ACC112 (cell line): Measurements from ENCODE around the gene MLLT3.
A peak's percentile ranks its signal among the peaks of the same experiment; 100 is the strongest.

Experiments used
- H2AFZ ChIP-seq: fragments of 200-600 bp; sonication (generic); one replicate; pipeline ENCODE4 v1.6.0; 2017; ENCODE audit warnings: antibody characterized with exemption, low read length; ENCODE audit not compliant: unreplicated experiment
- H3K27ac ChIP-seq: fragments of 200-600 bp; sonication (generic); 2 replicates; pipeline ENCODE4 v1.5.1; 2014; ENCODE audit warnings: low read depth, mild to moderate bottlenecking, antibody characterized with exemption, low read length, moderate library complexity
- H3K27me3 ChIP-seq: fragments of 200-600 bp; sonication (generic); 2 replicates; pipeline ENCODE4 v1.6.1; 2014; ENCODE audit warnings: mild to moderate bottlenecking, antibody characterized with exemption, low read length, moderate library complexity, mixed read lengths; ENCODE audit not compliant: insufficient read depth
- H3K36me3 ChIP-seq: fragments of 200-600 bp; sonication (generic); 2 replicates; pipeline ENCODE4 v1.6.1; 2016; ENCODE audit warnings: mild to moderate bottlenecking, antibody characterized with exemption, low read length, moderate library complexity, mixed read lengths; ENCODE audit not compliant: insufficient read depth
- H3K4me1 ChIP-seq: fragments of 200-600 bp; sonication (generic); one replicate; pipeline ENCODE4 v1.6.1; 2016; ENCODE audit warnings: low read length, mixed read lengths; ENCODE audit not compliant: insufficient read depth, unreplicated experiment, control insufficient read depth
- H3K4me3 ChIP-seq: fragments of 200-600 bp; sonication (generic); 2 replicates; pipeline ENCODE4 v1.5.1; 2014; ENCODE audit warnings: mild to moderate bottlenecking, low read depth, low read length
- H3K79me2 ChIP-seq: fragments of 200-600 bp; sonication (generic); one replicate; pipeline ENCODE4 v1.6.0; 2016; ENCODE audit warnings: low read length; ENCODE audit not compliant: control insufficient read depth, unreplicated experiment, insufficient read depth

The MLLT3 gene

GRCh38 chr9:20353524-20353923 lies 268.8 kb downstream of the MLLT3 start:
- Histone ChIP-seq H2AFZ (no peak overlapping the region), H3K27ac (peak overlapping the region; percentile 45), H3K36me3 (0 out of 2 replicates have a peak, but pooled peaks cover 3% of the 10 kb centered on the region), H3K4me1 (peaks cover 50% of the 10 kb centered on the region), H3K79me2 (no peaks in the 10 kb centered on the region), H3K4me3 (no peak overlapping the region), H3K27me3 (no peaks in the 10 kb centered on the region)

DNA sequence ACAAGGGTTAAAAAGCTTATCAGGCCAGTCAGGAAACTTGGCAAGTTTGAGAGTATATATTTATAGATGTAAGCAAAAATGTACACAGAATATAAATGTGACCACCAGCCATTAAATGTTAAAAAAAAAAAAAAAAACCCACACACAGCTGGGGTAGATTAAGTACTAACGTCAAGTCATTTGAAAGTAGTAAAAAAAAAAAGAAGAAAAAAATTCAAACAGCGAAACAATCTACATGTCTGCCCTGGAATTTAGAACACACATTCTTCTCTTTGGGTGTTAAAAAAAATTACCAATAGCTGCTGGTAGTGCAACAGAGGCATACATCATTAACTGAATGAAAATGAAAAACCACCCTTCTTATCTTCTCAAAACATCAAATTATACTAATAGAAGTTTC lies 269.7 kb downstream of the MLLT3 start:
- Histone ChIP-seq H3K4me1 (peaks cover 42% of the 10 kb centered on the region), H3K36me3 (0 out of 2 replicates have a peak, but pooled peaks cover 3% of the 10 kb centered on the region), H3K27ac (no peak overlapping the region), H3K27me3 (no peaks in the 10 kb centered on the region), H2AFZ (no peak overlapping the region), H3K4me3 (no peak overlapping the region), H3K79me2 (no peaks in the 10 kb centered on the region)

DNA sequence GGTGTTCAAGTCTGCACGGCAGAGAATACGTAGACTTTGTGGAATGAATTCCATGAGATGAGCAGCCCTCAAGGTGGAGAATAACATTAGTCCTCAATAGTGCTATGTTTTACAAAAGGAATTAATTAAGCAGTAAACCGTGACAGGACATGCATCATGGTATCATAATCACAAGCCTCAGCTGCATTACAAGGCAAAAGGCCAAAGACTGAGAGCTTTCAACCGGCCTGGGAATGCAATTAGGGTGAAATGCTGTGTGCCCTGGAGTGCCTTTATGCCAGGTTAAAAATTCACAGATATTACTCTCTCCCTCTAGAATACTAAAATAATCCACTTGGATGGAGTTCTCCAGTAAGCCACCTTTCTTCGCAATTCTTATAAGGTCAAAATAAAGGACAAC lies 270.6 kb downstream of the MLLT3 start:
- Histone ChIP-seq H3K27ac (no peak overlapping the region), H3K4me3 (no peak overlapping the region), H3K36me3 (0 out of 2 replicates have a peak, but pooled peaks cover 3% of the 10 kb centered on the region), H3K4me1 (peaks cover 33% of the 10 kb centered on the region), H2AFZ (no peak overlapping the region), H3K27me3 (no peaks in the 10 kb centered on the region), H3K79me2 (no peaks in the 10 kb centered on the region)

GRCh38 chr9:20349568-20349967 lies 272.7 kb downstream of the MLLT3 start:
- Histone ChIP-seq H3K79me2 (no peaks in the 10 kb centered on the region), H3K36me3 (0 out of 2 replicates have a peak, but pooled peaks cover 3% of the 10 kb centered on the region), H3K4me3 (no peak overlapping the region), H3K27me3 (no peaks in the 10 kb centered on the region), H3K27ac (no peak overlapping the region), H3K4me1 (peaks cover 15% of the 10 kb centered on the region), H2AFZ (no peak overlapping the region)

- Histone ChIP-seq H2AFZ (no peak overlapping the region), H3K4me1 (no peaks in the 10 kb centered on the region), H3K79me2 (no peaks in the 10 kb centered on the region), H3K27ac (no peak overlapping the region), H3K4me3 (no peak overlapping the region), H3K27me3 (no peaks in the 10 kb centered on the region), H3K36me3 (no peaks in the 10 kb centered on the region)
Measured at GRCh38 chr9:20343325-20343724, 279.0 kb downstream of the MLLT3 start.

DNA sequence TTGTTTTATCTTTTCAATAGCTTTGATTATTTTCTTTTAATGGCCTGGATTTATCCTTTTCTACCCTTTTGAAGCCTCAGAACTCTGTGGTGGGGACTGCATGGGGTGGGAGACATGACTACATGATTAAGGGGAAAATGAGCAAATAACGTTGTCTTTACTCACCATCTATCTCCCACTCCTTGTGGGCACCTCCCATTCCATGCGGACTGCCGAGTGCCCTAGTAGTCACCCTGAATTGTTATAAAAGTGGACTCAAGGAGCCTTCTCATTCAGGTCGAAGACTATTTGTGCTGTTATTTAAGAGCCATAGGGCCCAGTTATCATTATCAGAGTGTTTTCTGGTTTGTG lies 281.8 kb downstream of the MLLT3 start:
- no peak overlapping the region for H2AFZ ChIP-seq
- no peaks in the 10 kb centered on the region for H3K36me3 ChIP-seq
- H3K27ac ChIP-seq: no peak overlapping the region
- H3K4me1 ChIP-seq: no peaks in the 10 kb centered on the region
- no peaks in the 10 kb centered on the region for H3K79me2 ChIP-seq
- H3K4me3 ChIP-seq: no peak overlapping the region
- H3K27me3 ChIP-seq: 0 out of 2 replicates have a peak, but pooled peaks cover 3% of the 10 kb centered on the region

DNA sequence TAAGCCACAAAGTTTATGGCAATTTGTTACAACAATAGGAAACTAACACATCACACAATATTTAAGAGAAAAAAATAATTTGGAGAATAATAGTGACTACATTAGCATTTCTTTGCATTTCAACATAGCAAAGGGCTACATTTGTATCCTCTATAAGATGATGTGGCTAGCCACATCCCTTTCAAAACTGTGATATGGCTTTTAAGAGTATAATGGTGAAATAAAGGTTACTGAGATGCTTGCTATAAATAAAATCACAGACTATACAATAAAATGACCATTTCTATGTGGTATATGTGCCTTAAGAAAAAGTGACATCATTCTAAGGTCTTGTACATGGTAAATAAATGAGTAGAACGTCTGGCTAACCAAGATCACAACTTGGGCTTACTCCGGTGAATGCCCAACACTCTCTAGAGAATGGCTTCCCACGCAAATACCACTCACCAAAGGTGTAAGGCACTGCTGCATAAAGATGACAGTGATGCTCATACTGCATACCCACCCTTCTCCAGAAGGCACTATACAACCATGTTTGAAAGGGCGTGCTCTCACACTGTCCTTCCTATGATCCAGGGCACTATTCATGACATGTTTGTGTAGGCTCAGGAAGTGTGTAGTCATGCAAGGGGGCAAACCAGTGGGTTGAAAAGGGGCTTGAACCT lies 286.5 kb downstream of the MLLT3 start:
- H3K36me3 ChIP-seq: no peaks in the 10 kb centered on the region
- H3K79me2 ChIP-seq: no peaks in the 10 kb centered on the region
- H2AFZ ChIP-seq: no peak overlapping the region
- H3K27me3 ChIP-seq: 0 out of 2 replicates have a peak, but pooled peaks cover 4% of the 10 kb centered on the region
- no peaks in the 10 kb centered on the region for H3K4me1 ChIP-seq
- no peak overlapping the region for H3K4me3 ChIP-seq
- H3K27ac ChIP-seq: no peak overlapping the region

- Histone ChIP-seq H3K4me1 (no peaks in the 10 kb centered on the region), H2AFZ (no peak overlapping the region), H3K79me2 (no peaks in the 10 kb centered on the region), H3K27me3 (0 out of 2 replicates have a peak, but pooled peaks cover 4% of the 10 kb centered on the region), H3K36me3 (no peaks in the 10 kb centered on the region), H3K27ac (no peak overlapping the region), H3K4me3 (no peak overlapping the region)
Measured at GRCh38 chr9:20333991-20334390, 288.3 kb downstream of the MLLT3 start.

DNA sequence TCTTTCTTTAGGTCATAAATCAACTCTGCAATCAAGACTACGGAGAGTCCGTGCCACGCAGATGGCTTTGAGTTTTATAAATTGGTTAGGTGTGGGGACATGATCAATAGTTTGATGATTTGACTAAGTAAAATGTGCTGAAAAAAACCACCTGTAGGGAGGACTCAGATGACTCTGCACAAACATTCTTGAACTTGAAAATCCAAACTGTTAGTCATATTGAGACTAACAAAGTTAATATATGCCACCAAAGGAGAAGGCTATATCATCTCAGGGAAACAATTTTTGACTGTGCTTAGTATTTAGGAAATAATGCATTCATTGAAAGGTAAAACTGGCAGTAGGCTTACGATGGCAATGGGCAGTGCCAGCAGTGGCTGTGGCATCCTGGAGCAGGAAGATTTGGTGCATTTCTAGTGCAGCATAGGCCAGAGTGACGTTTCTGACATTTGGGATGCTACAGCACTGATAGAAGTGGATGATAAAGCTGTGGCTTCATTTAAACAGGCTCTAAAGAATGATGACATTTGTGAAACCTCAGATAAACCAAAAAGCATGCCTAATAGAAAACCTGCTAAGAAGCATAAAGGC lies 291.1 kb downstream of the MLLT3 start:
- Histone ChIP-seq H3K36me3 (no peaks in the 10 kb centered on the region), H3K79me2 (no peaks in the 10 kb centered on the region), H3K27ac (no peak overlapping the region), H3K4me1 (no peaks in the 10 kb centered on the region), H3K4me3 (no peak overlapping the region), H2AFZ (no peak overlapping the region), H3K27me3 (0 out of 2 replicates have a peak, but pooled peaks cover 4% of the 10 kb centered on the region)

DNA sequence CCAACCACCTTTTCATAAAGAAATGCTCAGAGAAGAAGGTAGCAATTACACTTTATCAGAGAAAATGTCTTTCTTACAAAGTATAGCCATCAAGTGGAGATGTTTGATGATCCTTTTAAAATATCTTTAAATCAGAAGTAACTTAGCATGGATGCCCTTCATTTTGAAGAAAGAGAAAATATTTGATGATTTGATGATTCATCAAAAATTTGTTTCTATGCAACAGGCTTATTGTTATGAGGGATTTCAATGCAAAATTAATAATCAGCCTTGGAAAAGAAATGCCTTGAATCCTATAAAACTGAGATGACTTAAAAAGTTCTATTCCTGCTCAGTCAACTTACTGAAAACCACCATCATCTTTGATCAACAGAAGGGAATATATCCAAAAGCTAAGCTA lies 291.6 kb downstream of the MLLT3 start:
- Histone ChIP-seq H3K4me3 (no peak overlapping the region), H3K27me3 (0 out of 2 replicates have a peak, but pooled peaks cover 3% of the 10 kb centered on the region), H2AFZ (no peak overlapping the region), H3K27ac (no peak overlapping the region), H3K79me2 (no peaks in the 10 kb centered on the region), H3K4me1 (no peaks in the 10 kb centered on the region), H3K36me3 (no peaks in the 10 kb centered on the region)

DNA sequence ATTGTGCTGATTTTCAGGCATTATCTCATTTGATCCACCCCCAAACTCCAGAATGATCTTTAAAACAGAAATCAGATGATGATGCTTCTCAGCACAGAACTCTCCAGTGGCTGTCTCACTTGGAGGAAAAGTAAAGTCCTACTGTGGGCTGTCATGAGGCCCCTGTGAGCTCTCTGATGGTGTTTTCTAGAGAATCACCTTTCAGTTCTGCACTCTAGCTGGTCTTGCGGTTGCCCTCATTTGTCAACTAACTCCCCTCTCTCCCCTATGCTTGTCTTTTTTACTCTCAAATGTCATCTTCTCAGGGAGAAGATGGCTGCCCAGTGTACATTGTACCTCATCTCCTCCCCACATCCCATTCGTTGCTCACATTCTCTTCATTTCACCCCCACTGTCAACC lies 295.8 kb downstream of the MLLT3 start:
- Histone ChIP-seq H3K4me1 (no peaks in the 10 kb centered on the region), H3K36me3 (no peaks in the 10 kb centered on the region), H3K27ac (no peak overlapping the region), H3K79me2 (no peaks in the 10 kb centered on the region), H3K4me3 (no peak overlapping the region), H2AFZ (no peak overlapping the region), H3K27me3 (no peaks in the 10 kb centered on the region)
